ENCODE data around the gene ACSL3. TPM values are rescaled to one million over a fixed set of nuclear protein-coding genes. Genes with fewer than 3 reads are reported as not detected.

Gene ACSL3
- total RNA-seq, 1 donor from 2014 or later = 48.9 TPM

DNA sequence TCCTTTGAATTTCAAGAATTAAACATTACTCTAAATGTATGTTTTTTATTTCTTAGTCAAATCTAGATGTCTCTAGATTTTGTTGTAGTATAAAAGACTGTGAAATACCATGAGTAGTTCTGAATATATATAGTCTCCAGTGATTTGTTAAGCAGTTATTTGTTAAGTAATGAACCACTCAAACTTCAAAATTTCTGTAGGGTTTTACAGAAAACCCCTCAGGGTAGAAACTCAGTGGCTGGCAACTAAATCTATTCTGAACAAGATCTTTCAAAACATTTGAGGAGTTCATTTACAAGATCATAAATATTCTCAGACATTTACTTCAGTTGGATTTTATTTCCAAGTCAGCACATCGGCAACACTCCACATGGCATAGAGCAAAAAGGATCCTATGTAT, 35.8 kb upstream of the ACSL3 start:
- no peak for DNase-seq (ENCODE audit: low spot score in 2 of 2)
- Histone ChIP-seq H3K27me3 (no peaks in the 10 kb centered on the region), H3K9me3 (no peaks in the 10 kb centered on the region), H3K4me3 (no peak overlapping the region), H3K36me3 (no peaks in the 10 kb centered on the region), H3K4me1 (no peaks in the 10 kb centered on the region), H3K27ac (no peak overlapping the region)
- TF ChIP-seq, protein P1, sequence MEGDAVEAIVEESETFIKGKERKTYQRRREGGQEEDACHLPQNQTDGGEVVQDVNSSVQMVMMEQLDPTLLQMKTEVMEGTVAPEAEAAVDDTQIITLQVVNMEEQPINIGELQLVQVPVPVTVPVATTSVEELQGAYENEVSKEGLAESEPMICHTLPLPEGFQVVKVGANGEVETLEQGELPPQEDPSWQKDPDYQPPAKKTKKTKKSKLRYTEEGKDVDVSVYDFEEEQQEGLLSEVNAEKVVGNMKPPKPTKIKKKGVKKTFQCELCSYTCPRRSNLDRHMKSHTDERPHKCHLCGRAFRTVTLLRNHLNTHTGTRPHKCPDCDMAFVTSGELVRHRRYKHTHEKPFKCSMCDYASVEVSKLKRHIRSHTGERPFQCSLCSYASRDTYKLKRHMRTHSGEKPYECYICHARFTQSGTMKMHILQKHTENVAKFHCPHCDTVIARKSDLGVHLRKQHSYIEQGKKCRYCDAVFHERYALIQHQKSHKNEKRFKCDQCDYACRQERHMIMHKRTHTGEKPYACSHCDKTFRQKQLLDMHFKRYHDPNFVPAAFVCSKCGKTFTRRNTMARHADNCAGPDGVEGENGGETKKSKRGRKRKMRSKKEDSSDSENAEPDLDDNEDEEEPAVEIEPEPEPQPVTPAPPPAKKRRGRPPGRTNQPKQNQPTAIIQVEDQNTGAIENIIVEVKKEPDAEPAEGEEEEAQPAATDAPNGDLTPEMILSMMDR (IDR thresholded peaks at IDR 0.05) = no peak
- intact Hi-C loops (cut with DNase I) = no loop called here

DNA sequence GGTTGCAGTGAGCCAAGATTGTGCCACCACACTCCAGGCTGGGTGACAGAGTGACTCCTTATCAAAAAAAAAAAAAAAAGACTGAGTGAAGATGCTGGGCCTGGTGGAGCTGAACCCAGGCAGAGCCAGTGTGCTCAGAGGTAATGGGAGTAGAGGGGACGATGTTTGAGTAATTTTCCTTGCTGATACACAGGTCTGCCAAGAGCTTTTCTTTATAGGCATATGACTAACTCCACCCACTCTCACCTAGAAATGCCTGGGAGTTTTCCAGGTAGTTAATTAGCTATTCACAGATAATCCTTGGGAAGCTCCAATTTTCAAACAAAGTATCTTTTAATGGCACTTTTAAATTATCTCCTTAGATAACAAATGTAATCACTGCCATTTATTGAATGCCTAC, 33.4 kb upstream of the ACSL3 start:
- intact Hi-C loops (cut with DNase I) = no loop called here
- H3K27me3 ChIP-seq = no peaks in the 10 kb centered on the region
- TF ChIP-seq, protein P1 (IDR thresholded peaks at IDR 0.05) = no peak
- H3K4me1 ChIP-seq = no peaks in the 10 kb centered on the region
- H3K4me3 ChIP-seq = no peak overlapping the region
- H3K27ac ChIP-seq = no peak overlapping the region
- DNase-seq (ENCODE audit: low spot score in 2 of 2) = no peak
- H3K36me3 ChIP-seq = no peaks in the 10 kb centered on the region
- no peaks in the 10 kb centered on the region for H3K9me3 ChIP-seq

DNA sequence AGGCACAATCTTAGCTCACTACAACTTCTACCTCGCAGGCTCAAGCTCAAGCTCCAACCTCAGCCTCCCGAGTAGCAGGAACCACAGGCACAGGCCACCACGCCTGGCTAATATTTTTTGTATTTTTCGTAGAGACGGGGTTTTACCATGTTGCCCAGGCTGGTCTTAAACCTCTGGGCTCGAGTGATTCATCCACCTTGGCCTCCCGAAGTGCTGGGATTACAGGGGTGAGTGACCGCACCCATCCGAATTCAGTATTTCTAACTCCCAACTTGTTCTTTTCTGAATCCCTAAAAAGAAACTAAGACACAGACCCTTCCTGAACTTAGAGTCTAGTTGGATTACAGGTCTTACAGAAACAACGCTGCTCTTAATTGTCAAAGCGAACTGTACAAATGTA, 32.3 kb upstream of the ACSL3 start:
- Histone ChIP-seq H3K9me3 (no peaks in the 10 kb centered on the region), H3K27me3 (no peaks in the 10 kb centered on the region), H3K36me3 (no peaks in the 10 kb centered on the region), H3K27ac (no peak overlapping the region), H3K4me1 (no peaks in the 10 kb centered on the region), H3K4me3 (no peak overlapping the region)
- intact Hi-C loops (cut with DNase I) = no loop called here
- TF ChIP-seq, protein P1 (IDR thresholded peaks at IDR 0.05) = no peak
- DNase-seq (ENCODE audit: low spot score in 2 of 2) = no peak

- H3K4me3 ChIP-seq = no peak overlapping the region
- no peaks in the 10 kb centered on the region for H3K36me3 ChIP-seq
- no peaks in the 10 kb centered on the region for H3K9me3 ChIP-seq
- H3K27me3 ChIP-seq = no peaks in the 10 kb centered on the region
- DNase-seq (ENCODE audit: low spot score in 2 of 2) = no peak
- no peak overlapping the region for H3K27ac ChIP-seq
- intact Hi-C loops (cut with DNase I) = no loop called here
- H3K4me1 ChIP-seq = no peaks in the 10 kb centered on the region
- TF ChIP-seq, protein P1 (IDR thresholded peaks at IDR 0.05) = no peak
These were observed 30.7 kb upstream of the ACSL3 start for GRCh38 chr2:222830164-222830563.

- Histone ChIP-seq H3K27ac (no peak overlapping the region), H3K9me3 (no peaks in the 10 kb centered on the region), H3K4me3 (no peak overlapping the region), H3K36me3 (no peaks in the 10 kb centered on the region), H3K4me1 (no peaks in the 10 kb centered on the region), H3K27me3 (no peaks in the 10 kb centered on the region)
- TF ChIP-seq, protein P1 (IDR thresholded peaks at IDR 0.05) = no peak
- DNase-seq (ENCODE audit: low spot score in 2 of 2) = no peak
- intact Hi-C loops (cut with DNase I) = no loop called here
These were observed 27.4 kb upstream of the ACSL3 start for GRCh38 chr2:222833410-222833809.

- Histone ChIP-seq H3K36me3 (no peaks in the 10 kb centered on the region), H3K27me3 (no peaks in the 10 kb centered on the region), H3K9me3 (no peaks in the 10 kb centered on the region), H3K27ac (no peak overlapping the region), H3K4me3 (no peak overlapping the region), H3K4me1 (no peaks in the 10 kb centered on the region)
- intact Hi-C loops (cut with DNase I) = no loop called here
- TF ChIP-seq, protein P1 (IDR thresholded peaks at IDR 0.05) = no peak
- no peak for DNase-seq (ENCODE audit: low spot score in 2 of 2)
These were observed 25.6 kb upstream of the ACSL3 start for GRCh38 chr2:222835143-222835822.

Data from ascending aorta (tissue), 2 donors.